Fibroblast of skin of abdomen (primary cell): ENCODE measurements around the gene CACNA1E.
"Not testable (repeated sequence)": the region's sequence is repeated elsewhere in the genome, so short reads cannot be mapped to it uniquely, and the experiment has no call there.

Experiments
- DNase-seq: peaks from one replicate; pipeline ENCODE4 v3.0.0-alpha.2; 2013

CACNA1E gene

GRCh38 chr1:181818943-181819342 lies 335.6 kb downstream of the CACNA1E start:
- DNase-seq: no peak

GRCh38 chr1:181821701-181822100 lies 338.4 kb downstream of the CACNA1E start:
- DNase-seq: no peak

DNA sequence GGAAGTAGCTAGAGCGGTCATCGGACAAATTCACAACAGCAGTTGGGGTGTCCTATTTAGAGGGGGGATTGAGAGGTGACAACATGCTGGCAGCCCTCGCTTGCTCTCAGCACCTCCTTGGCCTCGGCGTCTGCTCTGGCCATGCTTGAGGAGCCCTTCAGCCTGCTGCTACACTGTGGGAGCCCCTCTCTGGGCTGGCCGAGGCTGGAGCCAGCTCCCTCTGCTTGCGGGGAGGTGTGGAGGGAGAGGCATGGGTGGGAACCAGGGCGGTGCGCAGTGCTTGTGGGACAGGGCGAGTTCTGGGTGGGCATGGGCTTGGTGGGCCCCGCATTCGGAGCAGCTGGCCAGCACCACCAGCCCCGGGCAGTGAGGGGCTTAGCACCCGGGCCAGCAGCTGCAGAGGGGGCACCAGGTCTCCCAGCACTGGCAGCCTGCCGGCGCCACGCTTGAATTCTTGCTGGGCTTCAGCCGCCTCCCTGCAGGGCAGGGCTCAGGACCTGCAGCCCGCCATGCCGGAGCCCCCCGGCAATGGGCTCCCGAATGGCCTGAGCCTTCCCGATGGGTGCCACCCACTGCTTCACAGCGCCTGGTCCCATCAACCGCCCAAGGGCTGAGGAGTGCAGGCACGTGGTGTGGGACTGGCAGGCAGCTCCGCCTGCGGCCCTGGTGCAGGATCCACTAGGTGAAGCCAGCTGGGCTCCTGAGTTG lies 349.0 kb downstream of the CACNA1E start:
- not testable (repeated sequence) for DNase-seq

GRCh38 chr1:181846001-181846645 lies 362.8 kb downstream of the CACNA1E start:
- no peak for DNase-seq

- no peak for DNase-seq
Observed at GRCh38 chr1:181846681-181847080, 363.4 kb downstream of the CACNA1E start.

DNA sequence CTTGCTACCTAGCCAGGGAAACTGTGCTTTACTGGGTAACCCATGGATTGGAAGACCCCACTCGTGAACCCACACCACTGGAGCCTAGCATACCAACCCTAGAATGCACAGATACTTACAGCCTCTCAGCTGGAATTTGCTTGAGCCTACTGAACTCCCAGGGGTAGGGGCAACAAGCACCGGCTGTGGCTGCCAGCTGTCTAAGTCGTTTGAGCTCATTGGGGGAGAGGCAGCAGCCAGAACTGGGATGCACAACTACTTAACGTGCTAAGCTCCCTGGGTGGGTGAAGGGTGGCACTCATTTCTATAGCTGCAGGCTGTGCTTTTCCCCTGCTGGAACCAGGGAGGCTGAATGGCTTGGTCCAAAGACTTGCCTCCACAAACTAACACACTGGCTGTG lies 365.8 kb downstream of the CACNA1E start:
- DNase-seq: no peak

DNA sequence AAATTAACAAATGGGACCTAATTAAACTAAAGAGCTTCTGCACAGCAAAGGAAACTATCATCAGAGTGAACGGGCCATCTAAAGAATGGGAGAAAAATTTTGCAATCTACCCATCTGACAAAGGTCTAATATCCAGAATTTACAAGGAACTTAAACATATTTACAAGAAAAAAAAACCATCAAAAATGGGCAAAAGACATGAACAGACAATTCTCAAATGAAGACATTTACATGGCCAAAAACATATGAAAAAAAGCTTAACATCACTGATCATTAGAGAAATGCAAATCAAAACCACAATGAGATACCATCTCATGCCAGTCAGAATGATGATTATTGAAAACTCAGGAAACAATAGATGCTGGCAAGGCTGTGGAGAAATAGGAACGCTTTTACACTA lies 370.9 kb downstream of the CACNA1E start:
- not testable (repeated sequence) for DNase-seq

DNA sequence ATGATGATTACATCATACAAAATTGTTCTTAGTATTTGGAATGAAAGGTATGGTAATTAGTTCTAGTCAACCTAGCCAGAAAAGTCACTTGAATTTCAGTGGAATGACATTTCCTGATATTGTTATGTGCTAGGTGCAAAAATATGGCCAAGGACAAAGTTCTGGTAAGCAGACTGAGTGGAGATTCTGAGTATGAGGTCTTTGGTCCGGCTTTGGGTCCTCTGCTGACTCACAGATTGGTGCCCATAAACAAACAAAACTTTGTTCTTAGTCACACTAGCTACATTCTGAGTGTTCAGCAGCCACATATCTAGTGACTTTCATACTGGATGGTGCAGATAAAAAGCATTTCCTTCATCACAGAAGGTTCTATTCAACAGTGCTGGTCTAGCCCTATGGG lies 372.1 kb downstream of the CACNA1E start:
- DNase-seq: no peak
